GM06990 (cell line): Measurements from ENCODE around the gene DTX3.

Source experiments
- DNase-seq: peaks from one replicate; pipeline ENCODE4 v3.0.0-alpha.2; 2011; ENCODE audit not compliant: insufficient read length; ENCODE audit errors: extremely low read depth
- H3K27me3 ChIP-seq: replicated peaks from 2 replicates; pipeline ENCODE4 v1.6.0; 2011; ENCODE audit warnings: low read length; ENCODE audit not compliant: control insufficient read depth, insufficient read depth
- H3K36me3 ChIP-seq: 2 replicates; pipeline ENCODE4 v1.5.1; 2011; ENCODE audit warnings: low read length; ENCODE audit not compliant: control insufficient read depth, insufficient read depth
- H3K4me3 ChIP-seq: replicated peaks from 2 replicates; pipeline ENCODE4 v1.5.1; 2011; ENCODE audit warnings: low read depth, mild to moderate bottlenecking, control low read depth, low read length
- TF ChIP-seq, protein P1 (sequence below): IDR thresholded peaks from 2 replicates; pipeline ENCODE4 v1.5.1; 2011; ENCODE audit warnings: low read length, control low read depth, mild to moderate bottlenecking, inconsistent platforms; ENCODE audit not compliant: insufficient read depth, poor library complexity, severe bottlenecking

The DTX3 gene

DNA sequence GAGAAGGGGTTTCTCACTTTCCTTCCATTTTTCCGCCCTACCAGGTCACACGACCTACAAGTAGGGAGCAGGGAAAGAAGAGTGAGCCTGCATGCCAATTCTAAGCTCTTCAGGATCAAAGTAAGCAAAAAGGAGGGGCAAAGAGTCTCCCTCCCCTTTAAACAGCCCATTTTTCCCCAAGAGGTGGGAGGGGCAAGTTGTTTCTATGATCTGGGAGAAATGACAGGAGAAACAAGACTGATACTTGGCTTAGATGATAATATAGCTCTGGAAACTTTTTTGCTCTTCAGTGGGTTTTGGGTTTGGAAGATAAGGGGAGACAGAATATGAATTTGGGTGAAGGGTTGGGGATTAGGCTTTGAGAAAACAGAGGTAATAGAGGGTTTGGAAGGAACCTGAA, 1.8 kb downstream of the DTX3 start:
- TF ChIP-seq, protein P1, sequence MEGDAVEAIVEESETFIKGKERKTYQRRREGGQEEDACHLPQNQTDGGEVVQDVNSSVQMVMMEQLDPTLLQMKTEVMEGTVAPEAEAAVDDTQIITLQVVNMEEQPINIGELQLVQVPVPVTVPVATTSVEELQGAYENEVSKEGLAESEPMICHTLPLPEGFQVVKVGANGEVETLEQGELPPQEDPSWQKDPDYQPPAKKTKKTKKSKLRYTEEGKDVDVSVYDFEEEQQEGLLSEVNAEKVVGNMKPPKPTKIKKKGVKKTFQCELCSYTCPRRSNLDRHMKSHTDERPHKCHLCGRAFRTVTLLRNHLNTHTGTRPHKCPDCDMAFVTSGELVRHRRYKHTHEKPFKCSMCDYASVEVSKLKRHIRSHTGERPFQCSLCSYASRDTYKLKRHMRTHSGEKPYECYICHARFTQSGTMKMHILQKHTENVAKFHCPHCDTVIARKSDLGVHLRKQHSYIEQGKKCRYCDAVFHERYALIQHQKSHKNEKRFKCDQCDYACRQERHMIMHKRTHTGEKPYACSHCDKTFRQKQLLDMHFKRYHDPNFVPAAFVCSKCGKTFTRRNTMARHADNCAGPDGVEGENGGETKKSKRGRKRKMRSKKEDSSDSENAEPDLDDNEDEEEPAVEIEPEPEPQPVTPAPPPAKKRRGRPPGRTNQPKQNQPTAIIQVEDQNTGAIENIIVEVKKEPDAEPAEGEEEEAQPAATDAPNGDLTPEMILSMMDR, result no peak
- DNase-seq, result no peak
- Histone ChIP-seq H3K4me3 (no peak overlapping the region), H3K27me3 (no peaks in the 10 kb centered on the region), H3K36me3 (peaks cover 7% of the 10 kb centered on the region)

DNA sequence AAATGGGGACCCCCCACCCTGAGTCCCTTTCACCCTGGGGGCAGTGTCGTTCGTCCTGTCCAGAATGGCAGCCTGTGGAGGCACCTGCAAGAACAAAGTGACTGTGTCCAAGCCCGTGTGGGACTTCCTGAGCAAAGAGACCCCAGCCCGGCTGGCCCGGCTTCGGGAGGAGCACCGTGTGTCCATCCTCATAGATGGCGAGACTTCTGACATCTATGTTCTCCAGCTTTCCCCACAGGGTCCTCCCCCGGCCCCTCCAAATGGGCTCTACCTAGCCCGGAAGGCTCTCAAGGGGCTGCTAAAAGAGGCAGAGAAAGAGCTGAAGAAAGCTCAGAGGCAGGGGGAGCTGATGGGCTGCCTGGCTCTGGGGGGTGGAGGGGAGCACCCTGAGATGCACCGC, 2.2 kb downstream of the DTX3 start:
- H3K4me3 ChIP-seq, result no peak overlapping the region
- peaks cover 6% of the 10 kb centered on the region for H3K36me3 ChIP-seq
- DNase-seq, result no peak
- TF ChIP-seq, protein P1, result no peak
- no peaks in the 10 kb centered on the region for H3K27me3 ChIP-seq

DNA sequence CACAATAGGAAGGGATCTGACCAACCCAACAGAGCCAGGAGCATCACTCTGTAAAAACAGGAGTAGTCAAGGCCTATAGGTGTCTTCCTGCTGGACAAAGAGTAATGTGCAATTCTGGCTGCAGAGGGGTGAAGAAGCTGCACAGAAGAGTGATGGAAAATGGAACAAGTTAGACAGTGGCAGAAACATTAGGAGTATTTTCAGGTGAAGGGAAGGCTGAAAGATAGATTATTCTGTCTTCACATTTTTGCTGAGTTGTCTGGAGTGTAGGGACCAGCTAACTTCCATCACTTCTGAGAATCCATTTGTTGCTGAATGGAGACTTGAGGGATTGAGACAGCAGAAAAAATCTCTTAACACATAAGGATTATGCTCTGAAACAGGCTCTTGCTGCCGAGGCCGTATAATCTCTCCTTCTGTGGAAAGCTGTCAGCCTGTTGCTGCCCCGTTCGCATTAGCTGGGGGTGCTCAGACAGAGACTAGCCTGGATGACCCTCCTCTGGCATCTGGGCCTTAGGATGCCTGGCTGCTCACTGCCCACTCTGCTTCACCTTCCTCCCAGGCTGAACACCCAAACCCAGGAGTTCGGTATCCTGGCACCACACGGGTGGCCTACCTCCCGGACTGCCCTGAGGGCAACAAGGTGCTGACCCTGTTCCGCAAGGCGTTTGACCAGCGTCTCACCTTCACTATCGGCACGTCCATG, 3.5 kb downstream of the DTX3 start:
- no peak for DNase-seq
- TF ChIP-seq, protein P1, result no peak
- H3K27me3 ChIP-seq, result no peaks in the 10 kb centered on the region
- H3K4me3 ChIP-seq, result no peak overlapping the region
- H3K36me3 ChIP-seq, result peaks cover 4% of the 10 kb centered on the region

DNA sequence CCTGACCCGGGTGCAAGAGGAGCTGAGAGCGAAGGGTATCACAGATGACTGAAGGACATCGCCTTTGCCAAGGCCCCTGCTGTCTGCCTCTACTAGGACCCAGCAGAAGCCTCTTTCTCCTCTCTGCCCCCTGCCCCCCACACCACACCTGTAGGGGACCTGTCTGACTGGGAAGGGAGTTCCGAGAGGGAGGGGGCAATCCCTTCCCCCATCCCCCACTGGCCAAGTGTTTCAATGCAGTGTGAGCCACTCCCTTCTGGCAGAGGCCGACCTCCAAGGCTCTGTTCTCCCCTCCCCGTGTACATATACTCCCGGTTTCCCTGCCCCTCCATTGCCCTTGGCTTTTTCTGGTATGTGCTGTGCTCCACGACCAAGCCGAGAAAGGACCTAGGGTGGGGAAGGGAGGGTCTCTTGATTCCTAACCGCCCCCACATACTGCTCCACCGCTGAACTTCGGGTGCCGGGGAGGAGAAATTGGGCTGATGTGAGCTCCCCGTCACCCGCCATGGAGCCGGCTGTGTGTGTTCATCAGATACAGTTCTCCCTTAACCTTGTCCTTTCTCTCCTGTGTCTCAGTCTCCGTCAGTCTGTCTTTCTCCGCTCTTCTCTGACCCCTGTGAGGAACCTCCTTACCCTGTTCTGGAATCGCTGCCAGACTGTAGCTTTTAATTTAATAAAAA, 4.6 kb downstream of the DTX3 start:
- H3K27me3 ChIP-seq, result no peaks in the 10 kb centered on the region
- DNase-seq, result no peak
- H3K36me3 ChIP-seq, result peaks cover 4% of the 10 kb centered on the region
- TF ChIP-seq, protein P1, result no peak
- no peak overlapping the region for H3K4me3 ChIP-seq

DNA sequence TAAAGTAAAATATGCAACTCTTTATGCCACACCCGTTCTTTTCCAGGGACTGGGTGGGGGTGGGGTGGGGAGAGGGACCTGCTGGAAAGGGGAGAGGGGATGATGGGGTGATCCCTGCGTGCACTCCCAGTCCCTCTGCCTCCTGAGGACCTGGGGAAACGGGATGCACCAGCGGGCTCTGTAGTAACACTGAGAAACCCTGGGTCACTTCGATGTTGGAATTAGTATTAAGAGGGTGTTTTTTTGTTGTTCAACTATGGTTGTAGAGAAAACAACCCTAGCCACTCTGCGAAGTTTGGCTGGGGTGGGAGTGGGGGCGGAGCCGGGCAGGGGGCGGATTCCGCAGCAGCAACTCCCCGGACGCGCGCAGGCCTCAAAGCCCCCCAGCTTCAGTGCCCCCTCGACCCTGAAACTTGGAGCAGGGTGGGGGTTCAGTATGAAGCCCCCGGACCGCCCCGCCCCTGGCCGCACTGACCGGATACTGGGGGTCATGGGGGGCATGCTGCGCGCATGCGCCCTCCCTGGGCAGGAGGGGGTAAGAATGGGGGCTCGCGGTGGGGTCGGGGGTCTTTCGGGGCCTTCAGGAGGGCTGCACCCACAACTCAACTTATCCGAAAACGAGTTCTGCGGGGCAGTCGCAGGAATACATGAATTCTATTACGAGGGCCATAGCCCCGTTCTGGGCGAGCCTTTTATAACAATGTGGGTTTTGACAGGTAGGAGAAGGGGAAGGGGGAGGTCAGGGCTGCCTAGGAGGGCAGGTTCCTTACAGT, 5.3 kb downstream of the DTX3 start:
- no peaks in the 10 kb centered on the region for H3K27me3 ChIP-seq
- peaks cover 4% of the 10 kb centered on the region for H3K36me3 ChIP-seq
- no peak for DNase-seq
- no peak overlapping the region for H3K4me3 ChIP-seq
- TF ChIP-seq, protein P1, result no peak
